Activated CD8-positive, alpha-beta T cell treated with anti-CD3 and anti-CD28 coated beads for 36 hours (primary cell): ENCODE measurements around the gene CRTC1. TPM values are rescaled to one million over a fixed set of nuclear protein-coding genes. Genes with fewer than 3 reads are reported as not detected.

Experiments used
- ATAC-seq: fragments of 200-7000 bp; cut with Tn5 transposase; one replicate; pipeline ENCODE4 v1.10.0; 2021; ENCODE audit warnings: mild to moderate bottlenecking, moderate library complexity
- CTCF ChIA-PET: fragments of 350-600 bp; sonication (Branson Sonifier 250); formaldehyde crosslinking; loops from one replicate; lab custom pipeline; 2021; ENCODE audit warnings: antibody characterized with exemption; lab: Charles Lee
- POLR2A ChIA-PET: fragments of 350-600 bp; sonication (Branson Sonifier 250); formaldehyde crosslinking; loops from one replicate; lab custom pipeline; 2021; ENCODE audit warnings: antibody characterized with exemption; lab: Charles Lee
- DNase-seq: peaks from one replicate; pipeline ENCODE4 v3.0.0-alpha.2; 2020
- H3K27ac Mint-ChIP-seq: one replicate; pipeline ENCODE4 v1.8.0; 2021; ENCODE audit warnings: mild to moderate bottlenecking, mixed read lengths
- H3K27me3 Mint-ChIP-seq: one replicate; pipeline ENCODE4 v1.8.0; 2021; ENCODE audit warnings: mixed read lengths
- H3K36me3 Mint-ChIP-seq: one replicate; pipeline ENCODE4 v1.8.0; 2021; ENCODE audit warnings: low read depth, mixed read lengths
- H3K4me1 Mint-ChIP-seq: one replicate; pipeline ENCODE4 v1.8.0; 2021; ENCODE audit warnings: low read depth, mixed read lengths
- H3K4me3 Mint-ChIP-seq: one replicate; pipeline ENCODE4 v1.8.0; 2021; ENCODE audit warnings: mild to moderate bottlenecking, moderate library complexity, mixed read lengths
- H3K9me3 Mint-ChIP-seq: one replicate; pipeline ENCODE4 v1.8.0; 2021; ENCODE audit warnings: mixed read lengths
- intact Hi-C: fragments of 100-400 bp; cut with micrococcal nuclease; formaldehyde crosslinking; loops from one replicate; pipeline ENCODE4 v1.10.0; 2022
- total RNA-seq, 2 experiments: library from RNA; stranded (reverse); gene quantifications; one replicate each; pipeline ENCODE4 v1.2.3, GENCODE V29; 2021
- TF ChIP-seq, protein P1 (sequence below): fragments of 200-600 bp; IDR thresholded peaks from one replicate; pipeline ENCODE4 v1.8.0; 2022; ENCODE audit warnings: antibody characterized with exemption, mild to moderate bottlenecking

The CRTC1 gene
- total RNA-seq, 2 experiments from 2014 or later, result 4.4 to 4.5 TPM

DNA sequence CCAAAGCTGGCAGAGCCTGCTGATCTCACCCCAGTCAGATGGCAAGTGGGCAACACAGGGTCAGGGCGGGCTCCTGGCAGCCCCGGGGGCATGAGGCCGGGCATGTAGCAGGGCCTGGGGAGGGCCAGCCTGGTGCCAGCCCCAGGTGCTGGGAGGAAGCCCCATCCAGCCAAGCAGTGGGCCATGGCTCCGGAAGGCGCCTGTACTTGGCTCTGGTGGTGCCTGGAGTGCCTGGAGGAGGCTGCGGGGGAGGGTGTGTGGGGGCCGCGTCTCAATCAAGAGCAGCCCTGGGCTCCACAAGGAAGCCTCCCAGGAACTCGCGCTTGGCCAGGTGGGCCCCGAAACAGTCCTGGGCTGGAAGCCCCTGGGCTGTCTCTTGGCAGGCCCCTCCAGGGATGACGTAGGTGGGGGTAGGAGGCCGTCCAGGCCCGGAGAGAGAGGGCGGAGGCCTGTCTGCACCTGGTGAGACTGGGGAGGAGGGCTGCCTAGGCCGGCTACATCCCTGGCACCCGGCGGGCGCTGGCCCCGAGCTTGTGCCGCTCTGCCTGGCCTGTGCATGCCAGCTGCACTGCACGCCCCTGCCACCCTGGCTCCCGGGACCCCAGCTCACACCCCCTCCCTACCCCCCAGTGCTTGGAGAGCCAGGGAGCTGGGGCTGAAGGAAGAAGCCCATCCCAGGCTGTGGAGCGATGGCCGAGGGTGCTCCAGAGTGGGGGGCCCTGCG, 61.7 kb downstream of the CRTC1 start:
- DNase-seq (no peak), ATAC-seq (no peak)
- ChIA-PET POLR2A (no interaction called here), CTCF (no interaction called here)
- Mint-ChIP-seq H3K36me3 (no peaks in the 10 kb centered on the region), H3K27me3 (no peaks in the 10 kb centered on the region), H3K4me3 (no peak overlapping the region), H3K9me3 (no peaks in the 10 kb centered on the region), H3K27ac (no peak overlapping the region), H3K4me1 (no peaks in the 10 kb centered on the region)
- TF ChIP-seq, protein P1, sequence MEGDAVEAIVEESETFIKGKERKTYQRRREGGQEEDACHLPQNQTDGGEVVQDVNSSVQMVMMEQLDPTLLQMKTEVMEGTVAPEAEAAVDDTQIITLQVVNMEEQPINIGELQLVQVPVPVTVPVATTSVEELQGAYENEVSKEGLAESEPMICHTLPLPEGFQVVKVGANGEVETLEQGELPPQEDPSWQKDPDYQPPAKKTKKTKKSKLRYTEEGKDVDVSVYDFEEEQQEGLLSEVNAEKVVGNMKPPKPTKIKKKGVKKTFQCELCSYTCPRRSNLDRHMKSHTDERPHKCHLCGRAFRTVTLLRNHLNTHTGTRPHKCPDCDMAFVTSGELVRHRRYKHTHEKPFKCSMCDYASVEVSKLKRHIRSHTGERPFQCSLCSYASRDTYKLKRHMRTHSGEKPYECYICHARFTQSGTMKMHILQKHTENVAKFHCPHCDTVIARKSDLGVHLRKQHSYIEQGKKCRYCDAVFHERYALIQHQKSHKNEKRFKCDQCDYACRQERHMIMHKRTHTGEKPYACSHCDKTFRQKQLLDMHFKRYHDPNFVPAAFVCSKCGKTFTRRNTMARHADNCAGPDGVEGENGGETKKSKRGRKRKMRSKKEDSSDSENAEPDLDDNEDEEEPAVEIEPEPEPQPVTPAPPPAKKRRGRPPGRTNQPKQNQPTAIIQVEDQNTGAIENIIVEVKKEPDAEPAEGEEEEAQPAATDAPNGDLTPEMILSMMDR, result no peak
- intact Hi-C loops, result no loop called here

DNA sequence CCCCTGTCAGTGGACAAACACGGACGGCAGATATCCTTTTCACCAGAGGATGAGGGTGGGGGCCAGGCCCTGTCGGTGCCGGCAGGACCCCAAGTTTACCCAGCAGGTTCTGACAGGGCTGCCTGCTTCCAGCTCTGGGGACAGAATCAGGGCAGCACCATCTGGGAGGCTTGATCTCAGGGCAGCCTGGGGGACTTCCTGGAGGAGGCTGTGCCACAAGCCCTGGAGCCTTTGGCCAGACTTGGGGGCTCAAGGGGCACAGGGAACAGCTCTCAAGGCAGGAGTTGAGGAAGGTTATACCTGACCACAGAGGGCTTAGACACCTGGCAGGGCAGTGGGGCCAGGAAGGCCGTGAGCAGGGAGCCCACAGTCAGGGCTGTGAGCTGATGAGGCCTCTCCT, 62.5 kb downstream of the CRTC1 start:
- no peaks in the 10 kb centered on the region for H3K27me3 Mint-ChIP-seq
- TF ChIP-seq, protein P1, result no peak
- no peak overlapping the region for H3K27ac Mint-ChIP-seq
- POLR2A ChIA-PET, result interaction anchor here (1.2 kb wide), 1 partner anchor 63 kb away, joined by 3 read pairs; the partner anchor contains the start of gene CRTC1
- H3K9me3 Mint-ChIP-seq, result no peaks in the 10 kb centered on the region
- H3K36me3 Mint-ChIP-seq, result no peaks in the 10 kb centered on the region
- H3K4me1 Mint-ChIP-seq, result no peaks in the 10 kb centered on the region
- no peak overlapping the region for H3K4me3 Mint-ChIP-seq
- DNase-seq (no peak), ATAC-seq (no peak)
- intact Hi-C loops, result no loop called here
- CTCF ChIA-PET, result no interaction called here

DNA sequence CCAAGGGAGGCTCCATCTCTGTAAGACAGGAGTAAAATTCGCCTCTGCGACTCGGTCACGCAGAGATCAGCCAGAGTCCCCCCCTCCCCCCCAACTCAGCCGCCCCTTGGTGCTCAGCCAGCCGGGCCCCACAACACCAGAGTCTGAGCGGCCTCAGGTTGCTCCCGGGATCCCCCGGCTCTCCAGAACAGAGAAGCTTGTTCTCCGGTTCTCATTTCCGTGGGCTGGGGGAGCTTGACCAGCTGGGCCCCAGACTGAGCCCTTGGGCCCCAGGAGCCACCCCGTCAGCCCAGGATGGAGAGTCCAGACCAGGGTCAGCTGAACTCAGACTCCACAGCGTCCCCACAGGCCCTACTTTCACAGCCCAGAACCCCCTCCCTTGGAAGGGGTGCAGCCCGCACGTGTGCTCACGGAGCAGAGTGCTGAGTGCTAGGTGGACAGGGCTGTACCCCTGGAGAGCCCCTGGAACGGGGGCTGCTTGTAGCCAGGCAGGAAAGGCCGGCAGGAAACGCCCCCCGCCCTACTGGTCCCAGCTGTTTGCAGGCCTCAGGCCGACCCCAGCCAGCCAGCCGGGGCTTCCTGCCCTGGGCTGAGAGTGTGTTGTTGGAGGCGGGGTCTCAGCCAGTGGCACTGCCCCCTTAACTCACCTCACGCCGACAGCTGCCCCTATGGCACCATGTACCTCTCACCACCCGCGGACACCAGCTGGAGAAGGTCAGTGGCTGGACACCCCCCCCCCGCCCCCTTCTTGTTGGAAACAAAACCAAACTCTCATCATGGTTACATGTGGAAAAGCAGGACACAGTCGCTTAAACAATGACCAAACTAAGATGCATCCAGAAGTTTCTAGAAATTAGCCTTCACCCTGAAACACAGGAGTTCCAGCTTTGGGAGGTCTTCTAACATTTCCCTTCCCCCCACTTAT, 63.2 kb downstream of the CRTC1 start:
- TF ChIP-seq, protein P1, result no peak
- CTCF ChIA-PET, result interaction anchor here (1.2 kb wide), 1 partner anchor 21 kb away, joined by 3 read pairs; no protein-coding TSS in a partner anchor
- POLR2A ChIA-PET, result interaction anchor here (1.2 kb wide), 1 partner anchor 64 kb away, joined by 3 read pairs; the partner anchor contains the start of gene CRTC1
- DNase-seq (no peak), ATAC-seq (no peak)
- Mint-ChIP-seq H3K27me3 (no peaks in the 10 kb centered on the region), H3K4me3 (no peak overlapping the region), H3K36me3 (no peaks in the 10 kb centered on the region), H3K27ac (no peak overlapping the region), H3K9me3 (no peaks in the 10 kb centered on the region), H3K4me1 (no peaks in the 10 kb centered on the region)
- intact Hi-C loops, result no loop called here

DNA sequence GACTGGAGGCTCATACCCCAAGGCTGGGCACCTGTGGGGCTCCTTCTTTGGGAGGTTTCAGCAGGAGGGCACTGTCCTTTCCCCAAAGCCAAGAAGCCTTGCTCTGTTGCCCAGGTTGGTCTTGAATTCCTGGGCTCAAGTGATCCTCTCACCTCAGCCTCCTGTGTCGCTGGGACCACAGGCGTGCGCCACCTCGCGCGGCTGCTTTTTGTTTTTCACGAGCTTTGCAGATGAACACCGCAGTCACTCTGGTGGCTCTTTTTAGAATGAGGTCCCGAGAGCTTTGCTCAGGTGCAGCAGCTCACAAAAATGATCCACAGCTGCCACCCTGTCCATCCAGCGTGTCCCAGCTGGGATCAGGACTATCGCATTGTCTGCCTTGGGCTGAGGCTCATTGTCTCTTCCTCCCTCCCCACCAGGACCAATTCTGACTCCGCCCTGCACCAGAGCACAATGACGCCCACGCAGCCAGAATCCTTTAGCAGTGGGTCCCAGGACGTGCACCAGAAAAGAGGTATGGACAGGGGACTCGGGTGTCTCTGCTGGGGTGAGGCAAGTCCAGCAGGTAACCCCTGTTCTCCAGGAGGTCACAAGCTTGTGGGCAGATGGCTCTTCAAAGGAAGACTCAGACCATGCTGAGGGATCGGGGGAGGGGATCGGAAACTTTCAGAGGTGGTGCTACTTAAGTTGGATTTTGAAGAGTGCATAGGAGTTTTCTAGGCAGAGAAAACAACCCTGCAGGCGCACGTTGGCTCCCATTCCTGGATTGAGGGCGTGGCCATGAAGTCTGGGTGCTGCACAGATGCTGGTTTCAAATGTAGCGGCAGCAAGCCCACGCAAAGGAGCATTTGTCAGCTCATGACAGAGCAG, 66.1 kb downstream of the CRTC1 start:
- no peak overlapping the region for H3K4me3 Mint-ChIP-seq
- no peaks in the 10 kb centered on the region for H3K27me3 Mint-ChIP-seq
- POLR2A ChIA-PET, result interaction anchor here (0.7 kb wide), 1 partner anchor 22 kb away, joined by 3 read pairs; no protein-coding TSS in a partner anchor

More for the DNA sequence above, 66.1 kb downstream of the CRTC1 start:
- H3K4me1 Mint-ChIP-seq, result no peaks in the 10 kb centered on the region
- ATAC-seq (no peak), DNase-seq (no peak)
- CTCF ChIA-PET, result no interaction called here
- H3K27ac Mint-ChIP-seq, result no peak overlapping the region
- TF ChIP-seq, protein P1, result no peak
- H3K36me3 Mint-ChIP-seq, result peaks cover 5% of the 10 kb centered on the region
- no peaks in the 10 kb centered on the region for H3K9me3 Mint-ChIP-seq
- intact Hi-C loops, result no loop called here
